Measurements from ENCODE around the gene GIPR. TPM values are rescaled to one million over a fixed set of nuclear protein-coding genes. Genes with fewer than 3 reads are reported as not detected.
"Not testable (repeated sequence)": the region's sequence is repeated elsewhere in the genome, so short reads cannot be mapped to it uniquely, and the experiment has no call there.

Gene GIPR
- total RNA-seq, 1 donor from 2014 or later = 7.1 TPM

GRCh38 chr19:45687599-45687998, 19.6 kb downstream of the GIPR start:
- DNase-seq (ENCODE audit: low spot score) = no peak

- DNase-seq (ENCODE audit: low spot score) = peak; percentile 97
These were observed 23.6 kb downstream of the GIPR start, which contains the start of gene SNRPD2 for GRCh38 chr19:45691516-45692186. SNRPD2 (minus strand) TSS chr19:45691953; CDS start chr19:45691888, 65 bp downstream.

GRCh38 chr19:45692187-45693105, 24.4 kb downstream of the GIPR start, which contains the start of gene QPCTL:
QPCTL (plus strand) TSS chr19:45692666; CDS start chr19:45692704, 38 bp downstream.
- DNase-seq (ENCODE audit: low spot score) = peak; percentile 97

- peak; percentile 91 for DNase-seq (ENCODE audit: low spot score)
These were observed 25.2 kb downstream of the GIPR start for GRCh38 chr19:45693106-45693788.

- DNase-seq (ENCODE audit: low spot score) = no peak
These were observed 33.7 kb downstream of the GIPR start for GRCh38 chr19:45701676-45702075.

- DNase-seq (ENCODE audit: low spot score) = no peak
These were observed 37.1 kb downstream of the GIPR start for GRCh38 chr19:45705115-45705514.

GRCh38 chr19:45705710-45706415, 37.8 kb downstream of the GIPR start:
- DNase-seq (ENCODE audit: low spot score) = no peak

- no peak for DNase-seq (ENCODE audit: low spot score)
These were observed 42.5 kb downstream of the GIPR start for GRCh38 chr19:45710356-45711130.

GRCh38 chr19:45711851-45712698, 44.1 kb downstream of the GIPR start:
- no peak for DNase-seq (ENCODE audit: low spot score)

GRCh38 chr19:45712699-45713067, 44.7 kb downstream of the GIPR start:
- no peak for DNase-seq (ENCODE audit: low spot score)

- DNase-seq (ENCODE audit: low spot score) = no peak
These were observed 45.1 kb downstream of the GIPR start for GRCh38 chr19:45713141-45713540.

GRCh38 chr19:45715139-45715538, 47.1 kb downstream of the GIPR start:
- DNase-seq (ENCODE audit: low spot score) = no peak

GRCh38 chr19:45716359-45717130, 48.5 kb downstream of the GIPR start:
- no peak for DNase-seq (ENCODE audit: low spot score)

GRCh38 chr19:45717131-45717982, 49.3 kb downstream of the GIPR start:
- DNase-seq (ENCODE audit: low spot score) = peak; percentile 99

GRCh38 chr19:45717983-45718650, 50.1 kb downstream of the GIPR start:
- no peak for DNase-seq (ENCODE audit: low spot score)

GRCh38 chr19:45720065-45720464, 52.0 kb downstream of the GIPR start:
- not testable (repeated sequence) for DNase-seq (ENCODE audit: low spot score)

GRCh38 chr19:45728683-45729082, 60.7 kb downstream of the GIPR start:
- not testable (repeated sequence) for DNase-seq (ENCODE audit: low spot score)
